Mesendoderm (in vitro differentiated cells): Measurements from ENCODE around the gene FBXL4.

Source experiments
- DNase-seq: peaks from one replicate; pipeline ENCODE4 v3.0.0; 2013
- H2AK5ac ChIP-seq: 2 replicates; pipeline ENCODE4 v1.6.1; 2013; ENCODE audit warnings: low read length, inconsistent platforms
- H2BK120ac ChIP-seq: 2 replicates; pipeline ENCODE4 v1.6.1; 2013; ENCODE audit warnings: low read depth, mild to moderate bottlenecking, low read length, moderate library complexity, mixed read lengths
- H2BK15ac ChIP-seq: replicated peaks from 2 replicates; pipeline ENCODE4 v1.6.1; 2013; ENCODE audit warnings: low read depth, mild to moderate bottlenecking, moderate library complexity
- H2BK5ac ChIP-seq: 2 replicates; pipeline ENCODE4 v1.6.1; 2013; ENCODE audit warnings: low read length, inconsistent platforms
- H3K18ac ChIP-seq: 2 replicates; pipeline ENCODE4 v1.6.1; 2013; ENCODE audit warnings: mild to moderate bottlenecking, low read length, mixed read lengths
- H3K23ac ChIP-seq: one replicate; pipeline ENCODE4 v1.6.1; 2013; ENCODE audit warnings: low read length
- H3K27ac ChIP-seq: 2 replicates; pipeline ENCODE4 v1.5.1; 2013; ENCODE audit warnings: low read depth, mild to moderate bottlenecking, inconsistent platforms, low read length, moderate library complexity
- H3K27me3 ChIP-seq: 2 replicates; pipeline ENCODE4 v1.6.1; 2013; ENCODE audit warnings: low read length, control low read depth, mild to moderate bottlenecking, inconsistent platforms; ENCODE audit not compliant: insufficient read depth, poor library complexity
- H3K36me3 ChIP-seq: 2 replicates; pipeline ENCODE4 v1.6.1; 2013; ENCODE audit warnings: low read length, inconsistent platforms; ENCODE audit not compliant: control insufficient read depth, insufficient read depth
- H3K4ac ChIP-seq: one replicate; pipeline ENCODE4 v1.6.1; 2013; ENCODE audit warnings: low read depth, mild to moderate bottlenecking, low read length, moderate library complexity
- H3K4me1 ChIP-seq: 2 replicates; pipeline ENCODE4 v1.6.1; 2013; ENCODE audit warnings: low read depth, low read length, inconsistent platforms; ENCODE audit not compliant: control insufficient read depth
- H3K4me2 ChIP-seq: 2 replicates; pipeline ENCODE4 v1.6.1; 2013; ENCODE audit warnings: low read length
- H3K4me3 ChIP-seq: 2 replicates; pipeline ENCODE4 v1.5.1; 2013; ENCODE audit warnings: mild to moderate bottlenecking, low read length
- H3K56ac ChIP-seq: one replicate; pipeline ENCODE4 v1.6.1; 2013; ENCODE audit warnings: low read length
- H3K79me1 ChIP-seq: 2 replicates; pipeline ENCODE4 v1.6.1; 2013; ENCODE audit warnings: low read length, inconsistent platforms
- H3K79me2 ChIP-seq: 2 replicates; pipeline ENCODE4 v1.6.1; 2013; ENCODE audit warnings: mild to moderate bottlenecking, low read length; ENCODE audit not compliant: control insufficient read depth, insufficient read depth
- H3K9ac ChIP-seq: 2 replicates; pipeline ENCODE4 v1.6.1; 2013; ENCODE audit warnings: low read length, inconsistent platforms
- H4K5ac ChIP-seq: one replicate; pipeline ENCODE4 v1.6.1; 2013; ENCODE audit warnings: low read length
- H4K8ac ChIP-seq: one replicate; pipeline ENCODE4 v1.6.1; 2013; ENCODE audit warnings: low read depth, mild to moderate bottlenecking, control low read depth, low read length, moderate library complexity
- WGBS: extraction: QIAGEN DNeasy Blood & Tissue Kit; methylation state at CpG from one replicate; pipeline ENCODE4 v1.1.7; 2013; ENCODE audit warnings: low lambda C conversion rate, missing lambda C conversion rate; ENCODE audit not compliant: insufficient coverage; ENCODE audit errors: extremely low coverage; 5-methylcytosine and 5-hydroxymethylcytosine counted together

Gene FBXL4

DNA sequence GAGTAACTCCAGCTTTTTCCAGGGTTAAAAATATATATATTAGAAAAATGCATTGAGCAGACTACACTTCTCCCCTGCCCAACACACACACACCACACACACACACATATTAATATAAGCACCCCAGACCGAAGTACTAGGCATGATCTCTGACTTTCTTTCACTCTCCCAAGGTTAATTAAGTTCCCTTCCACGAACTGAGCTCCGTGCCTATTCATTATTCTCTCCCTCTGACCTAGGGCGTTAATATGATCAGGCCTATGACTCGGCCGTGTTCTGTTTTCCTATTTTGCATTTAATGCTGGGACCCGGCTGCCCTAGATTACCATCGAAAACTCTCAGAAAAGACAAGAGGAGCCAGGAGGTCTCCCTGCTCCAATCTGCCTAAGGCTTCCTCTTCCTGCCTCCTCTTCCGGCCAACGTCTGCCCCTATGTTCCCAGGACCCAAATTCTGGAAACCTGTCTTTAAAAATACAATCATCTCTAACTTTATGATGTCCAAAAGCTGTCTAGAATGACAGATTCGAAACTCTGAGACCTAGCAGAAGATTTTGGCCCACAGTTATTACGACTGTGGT, 119.4 kb downstream of the FBXL4 start:
- H3K27ac ChIP-seq: no peak overlapping the region
- no peak overlapping the region for H3K4ac ChIP-seq
- no peak overlapping the region for H3K23ac ChIP-seq
- no peak overlapping the region for H3K56ac ChIP-seq
- H2AK5ac ChIP-seq: no peak overlapping the region
- no peak overlapping the region for H2BK15ac ChIP-seq
- H3K79me1 ChIP-seq: no peaks in the 10 kb centered on the region
- H3K4me1 ChIP-seq: no peaks in the 10 kb centered on the region
- peaks cover 67% of the 10 kb centered on the region for H3K27me3 ChIP-seq
- no peak overlapping the region for H3K4me3 ChIP-seq
- no peak for DNase-seq
- H2BK5ac ChIP-seq: no peak overlapping the region
- no peaks in the 10 kb centered on the region for H3K79me2 ChIP-seq
- H2BK120ac ChIP-seq: no peak overlapping the region
- WGBS: no CpG with 5 or more reads among the region's 12 CpGs
- peak overlapping the region; percentile 20 for H3K4me2 ChIP-seq
- H3K18ac ChIP-seq: no peak overlapping the region
- H3K36me3 ChIP-seq: no peaks in the 10 kb centered on the region
- no peak overlapping the region for H4K8ac ChIP-seq
- H4K5ac ChIP-seq: no peak overlapping the region
- no peak overlapping the region for H3K9ac ChIP-seq

DNA sequence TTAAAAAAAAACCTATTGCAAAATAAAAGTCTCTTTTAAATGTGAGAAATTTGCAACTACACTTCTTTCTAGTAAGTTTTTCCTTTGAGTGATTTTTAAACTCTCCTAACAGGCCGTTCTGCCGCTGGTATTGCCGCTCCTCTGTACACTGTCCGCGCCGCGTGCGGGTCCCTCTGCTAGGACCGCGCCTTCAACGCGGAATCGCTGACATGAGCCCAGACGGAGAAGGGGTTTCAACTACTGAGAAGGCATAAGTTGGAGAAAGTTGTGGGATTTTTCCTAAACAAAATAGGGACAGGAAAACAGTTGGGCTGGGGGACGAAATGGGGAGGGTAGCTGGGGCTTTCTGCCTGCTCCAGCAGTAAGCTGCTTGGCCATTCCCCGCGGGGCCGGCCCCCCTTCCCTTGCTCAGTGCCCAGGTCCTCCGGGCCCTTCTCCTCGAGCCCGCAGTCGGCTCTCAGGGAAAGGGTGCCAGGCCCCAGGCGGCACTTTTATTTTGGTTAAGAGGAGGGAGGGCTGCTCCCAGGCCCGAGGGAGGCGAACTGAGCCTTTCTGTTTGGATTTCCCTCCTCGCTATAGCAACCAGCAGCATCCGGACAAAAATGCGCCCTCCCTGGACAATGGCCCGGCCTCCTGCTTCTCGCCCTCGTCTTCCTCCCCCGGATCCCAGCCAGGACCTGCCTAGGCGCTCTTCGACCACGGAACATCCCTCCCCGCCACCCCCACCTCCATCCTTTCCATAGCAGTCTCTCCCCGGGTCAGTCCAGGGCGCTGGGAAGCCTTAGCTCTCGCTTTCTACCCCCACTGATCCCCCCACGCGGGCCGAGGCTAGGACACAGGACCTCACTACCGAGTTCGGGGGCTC, 120.2 kb downstream of the FBXL4 start:
- Histone ChIP-seq H3K9ac (no peak overlapping the region), H3K36me3 (no peaks in the 10 kb centered on the region), H2BK120ac (no peak overlapping the region), H3K4ac (no peak overlapping the region), H3K27me3 (peaks cover 60% of the 10 kb centered on the region), H4K5ac (no peak overlapping the region), H3K4me2 (peak overlapping the region; percentile 34), H4K8ac (no peak overlapping the region), H3K79me1 (no peaks in the 10 kb centered on the region), H3K56ac (no peak overlapping the region), H3K27ac (no peak overlapping the region), H3K4me3 (no peak overlapping the region), H3K18ac (no peak overlapping the region), H3K79me2 (no peaks in the 10 kb centered on the region), H3K23ac (no peak overlapping the region), H3K4me1 (no peaks in the 10 kb centered on the region), H2BK15ac (no peak overlapping the region), H2AK5ac (no peak overlapping the region), H2BK5ac (no peak overlapping the region)
- no CpG with 5 or more reads among the region's 44 CpGs for WGBS
- DNase-seq: peak; percentile 78

DNA sequence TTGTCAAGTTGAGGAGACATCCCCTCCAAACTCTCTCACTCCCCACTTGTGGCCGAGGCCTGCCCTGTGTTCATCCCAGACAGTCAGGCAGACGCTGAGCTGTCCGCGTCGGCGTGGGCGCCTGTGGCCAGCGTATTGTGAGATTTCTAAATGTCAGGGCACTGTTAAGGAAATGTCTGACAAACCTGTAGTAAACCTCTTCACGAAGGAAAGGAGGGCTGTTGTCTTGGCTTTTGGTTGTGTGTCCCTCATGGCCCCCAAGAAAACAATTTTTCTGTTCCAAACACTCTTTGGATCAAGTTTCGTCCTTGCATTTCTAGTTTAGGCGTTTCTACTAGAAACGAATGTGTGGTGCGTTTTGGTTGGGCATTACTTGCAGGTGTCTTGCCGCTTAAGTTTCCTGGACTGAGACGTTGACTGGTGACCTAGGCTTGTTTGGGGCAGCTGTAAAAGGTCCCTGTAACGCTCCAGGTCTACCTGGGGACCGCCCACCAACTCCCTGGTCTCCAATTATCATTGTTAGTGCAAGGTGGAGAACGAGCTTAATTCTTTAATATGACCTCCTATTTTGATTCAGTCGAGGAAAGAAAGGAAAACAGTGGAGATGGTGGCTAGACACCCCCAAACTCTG, 122.0 kb downstream of the FBXL4 start:
- peaks cover 44% of the 10 kb centered on the region for H3K27me3 ChIP-seq
- no peaks in the 10 kb centered on the region for H3K4me1 ChIP-seq
- no peak overlapping the region for H3K18ac ChIP-seq
- no peaks in the 10 kb centered on the region for H3K79me1 ChIP-seq
- no peak overlapping the region for H4K8ac ChIP-seq
- H3K23ac ChIP-seq: no peak overlapping the region
- H3K4me3 ChIP-seq: no peak overlapping the region
- no peak overlapping the region for H3K27ac ChIP-seq
- H3K4ac ChIP-seq: no peak overlapping the region
- H3K79me2 ChIP-seq: no peaks in the 10 kb centered on the region
- H2BK5ac ChIP-seq: no peak overlapping the region
- DNase-seq: no peak
- no peak overlapping the region for H2BK15ac ChIP-seq
- no peak overlapping the region for H3K56ac ChIP-seq
- no peak overlapping the region for H3K4me2 ChIP-seq
- H4K5ac ChIP-seq: no peak overlapping the region
- no CpG with 5 or more reads among the region's 19 CpGs for WGBS
- no peak overlapping the region for H3K9ac ChIP-seq
- no peaks in the 10 kb centered on the region for H3K36me3 ChIP-seq
- H2BK120ac ChIP-seq: no peak overlapping the region
- H2AK5ac ChIP-seq: no peak overlapping the region

DNA sequence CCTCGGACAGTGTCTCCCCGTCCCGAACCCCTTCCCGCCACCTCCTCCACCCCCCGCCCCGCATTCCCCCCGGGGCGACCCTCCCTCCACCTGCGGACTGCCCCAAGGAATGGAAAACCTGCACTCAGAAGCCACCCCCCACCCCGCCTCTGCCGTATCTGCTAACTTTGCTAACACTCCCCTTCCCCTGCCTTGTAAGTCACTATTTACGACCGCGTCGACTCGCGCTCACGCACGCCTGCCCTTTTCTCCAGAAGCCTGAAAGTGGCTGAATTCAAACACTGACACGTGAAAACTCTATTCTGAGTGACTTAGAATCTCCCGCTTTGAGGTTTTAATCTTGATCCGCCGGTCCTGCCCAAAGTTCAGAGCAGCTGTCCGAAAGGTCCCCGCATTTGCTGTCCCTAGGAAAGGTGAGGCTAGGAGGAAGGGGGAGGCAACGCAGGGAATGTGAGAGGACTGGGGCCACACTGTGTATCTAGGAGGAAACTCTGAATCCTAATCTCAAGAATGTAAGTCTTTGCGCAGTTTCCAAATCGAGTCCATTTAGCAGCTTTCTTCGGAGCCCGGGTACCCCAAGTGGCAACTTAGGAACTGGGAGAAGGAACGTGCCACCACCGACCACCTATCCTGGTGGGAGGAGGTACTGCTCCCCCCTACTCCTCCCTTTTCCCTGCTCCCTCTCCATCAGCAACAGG, 122.7 kb downstream of the FBXL4 start:
- Histone ChIP-seq H3K18ac (no peak overlapping the region), H4K8ac (no peak overlapping the region), H3K4ac (no peak overlapping the region), H4K5ac (no peak overlapping the region), H3K79me1 (no peaks in the 10 kb centered on the region), H2BK5ac (no peak overlapping the region), H3K27me3 (peaks cover 37% of the 10 kb centered on the region), H3K4me3 (peak overlapping the region; percentile 40), H3K56ac (peak overlapping the region; percentile 67), H2BK15ac (no peak overlapping the region), H3K36me3 (no peaks in the 10 kb centered on the region), H3K79me2 (no peaks in the 10 kb centered on the region), H3K9ac (no peak overlapping the region), H2BK120ac (no peak overlapping the region), H3K23ac (no peak overlapping the region), H3K4me1 (no peaks in the 10 kb centered on the region), H2AK5ac (no peak overlapping the region), H3K27ac (no peak overlapping the region), H3K4me2 (peak overlapping the region; percentile 96)
- WGBS: no CpG with 5 or more reads among the region's 32 CpGs
- peak; percentile 67 for DNase-seq

DNA sequence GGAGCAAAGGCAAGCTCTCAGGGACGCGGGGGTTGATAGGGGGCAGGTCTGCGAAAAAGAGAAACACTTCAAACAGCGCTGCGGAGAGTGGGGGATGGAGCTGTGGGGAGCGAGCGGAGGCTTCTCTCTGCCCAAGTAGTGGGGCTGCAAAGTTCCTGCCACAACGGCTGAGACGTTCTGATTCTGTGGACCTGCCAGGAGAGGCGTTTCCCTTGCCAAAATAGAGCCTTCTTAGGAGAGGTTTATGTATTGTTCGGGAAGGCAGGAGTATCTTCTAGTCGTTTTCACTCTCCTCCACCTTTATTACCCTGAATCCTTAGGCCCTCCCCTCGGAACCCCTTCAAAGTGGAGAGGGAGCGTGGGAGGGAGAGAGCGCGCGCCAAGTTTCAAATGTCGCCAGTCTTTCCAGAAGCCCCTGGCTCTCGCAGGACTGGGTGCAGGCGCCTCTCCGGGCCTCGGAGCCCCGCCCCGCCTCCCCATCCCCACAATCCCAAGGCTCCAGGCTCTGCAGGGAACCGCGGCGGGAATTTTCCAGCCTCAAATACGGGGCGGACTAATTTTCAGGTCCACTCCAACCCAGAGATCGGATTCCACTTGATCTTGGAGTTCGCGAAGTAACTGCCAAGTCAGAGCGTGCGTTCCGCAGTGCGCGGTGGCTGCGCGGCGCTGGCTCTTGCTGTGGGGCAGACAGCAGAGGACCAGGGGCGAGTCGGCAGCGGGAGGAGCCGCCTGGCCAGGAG, 123.4 kb downstream of the FBXL4 start:
- Histone ChIP-seq H3K4ac (no peak overlapping the region), H2BK120ac (no peak overlapping the region), H2BK15ac (no peak overlapping the region), H3K23ac (no peak overlapping the region), H3K4me3 (peak overlapping the region; percentile 3), H3K36me3 (no peaks in the 10 kb centered on the region), H3K4me1 (no peaks in the 10 kb centered on the region), H4K5ac (no peak overlapping the region), H2BK5ac (no peak overlapping the region), H3K79me2 (no peaks in the 10 kb centered on the region), H3K4me2 (peak overlapping the region; percentile 96), H3K18ac (no peak overlapping the region), H3K9ac (peak overlapping the region; percentile 54), H3K27ac (no peak overlapping the region), H3K56ac (peak overlapping the region; percentile 67), H4K8ac (no peak overlapping the region), H2AK5ac (no peak overlapping the region), H3K79me1 (no peaks in the 10 kb centered on the region), H3K27me3 (peaks cover 35% of the 10 kb centered on the region)
- WGBS: no CpG with 5 or more reads among the region's 44 CpGs
- DNase-seq: peak; percentile 58
